Right lobe of liver (tissue), 6 donors: ENCODE data around the gene TTLL1. TPM values are rescaled to one million over a fixed set of nuclear protein-coding genes. Genes with fewer than 3 reads are reported as not detected.

ENCODE experiments used
- ATAC-seq, 4 donors: fragments of 200-7000 bp; cut with Tn5 transposase; one replicate each; pipeline ENCODE4 v1.9.1; 2020; ENCODE audit warnings: mild to moderate bottlenecking in 4 of 4, moderate library complexity in 4 of 4
- DNase-seq, 3 donors: peaks; one replicate each; pipeline ENCODE4 v3.0.0-alpha.2; 2020
- H3K27ac ChIP-seq, 3 donors: fragments of 200-600 bp; one replicate each; pipeline ENCODE4 v1.8.0; 2022
- H3K27me3 ChIP-seq, 2 donors: fragments of 200-600 bp; one replicate each; pipeline ENCODE4 v1.8.0; 2022
- H3K36me3 ChIP-seq, 4 donors: fragments of 200-600 bp; sonication (generic) in 1 of 4; one replicate each; pipeline versions ENCODE4 v1.5.1 to v1.8.0; 2017 to 2022; ENCODE audit warnings: control low read depth in 1 of 4
- H3K4me1 ChIP-seq, 4 donors: fragments of 200-600 bp; sonication (generic) in 1 of 4; one replicate each; pipeline versions ENCODE4 v1.5.1 to v1.8.0; 2017 to 2022; ENCODE audit warnings: control low read depth in 1 of 4
- H3K4me3 ChIP-seq, 3 donors: fragments of 200-600 bp; one replicate each; pipeline ENCODE4 v1.8.0; 2022
- H3K9me3 ChIP-seq, 4 donors: fragments of 200-600 bp; sonication (generic) in 1 of 4; one replicate each; pipeline versions ENCODE4 v1.5.1 to v1.8.0; 2017 to 2022; ENCODE audit warnings: control low read depth in 1 of 4
- CTCF ChIP-seq, 4 donors: fragments of 200-600 bp in 3 of 4; fragments of 450-650 bp in 1 of 4; IDR thresholded peaks; one replicate each; pipeline versions ENCODE4 v1.5.1 to v1.8.0; 2016 to 2022; ENCODE audit warnings: antibody characterized with exemption in 4 of 4, mild to moderate bottlenecking in 2 of 4
- POLR2A ChIP-seq: fragments of 450-650 bp; IDR thresholded peaks from one replicate; pipeline ENCODE4 v1.6.1; 2017; ENCODE audit warnings: antibody characterized with exemption, mild to moderate bottlenecking
- WGBS: methylation state at CpG from one replicate; pipeline ENCODE4 v1.1.6; 2018; ENCODE audit warnings: low coverage, low lambda C conversion rate; ENCODE audit not compliant: insufficient coverage; ENCODE audit errors: missing lambda C conversion rate; 5-methylcytosine and 5-hydroxymethylcytosine counted together
- intact Hi-C, 2 donors: fragments of 100-400 bp; cut with DNase I; formaldehyde crosslinking; loops; one replicate each; pipeline versions ENCODE4 v1.11.2 to v1.14.1; 2022
- total RNA-seq, 6 experiments: library from RNA; depleted of rRNA in 2 of 6; stranded (reverse); fragments of >200 nt in 2 of 6; fragmentation: NEBNext Ultra II Directional in 3 of 6; extraction: Animal tissue kit (Norgen Biotek cat#: 25700) in 3 of 6; gene quantifications; one replicate each; pipeline versions ENCODE4 v1.1.0 to v1.2.4, GENCODE V29; 2016 to 2023
- donor health status: DM: no; HTN: yes; CAD: no.
- donor health status: DM: no; HTN: no; CAD: no.
- donor health status: DM: no; HTN: no; CAD: no.
- donor health status: DM: no; HTN: yes; CAD: no.
- donor health status: DM: no; HTN: yes; CAD: no.

The TTLL1 gene
- total RNA-seq, 6 experiments from 2014 or later: 0.97 to 2.0 (median 1.3) TPM

DNA sequence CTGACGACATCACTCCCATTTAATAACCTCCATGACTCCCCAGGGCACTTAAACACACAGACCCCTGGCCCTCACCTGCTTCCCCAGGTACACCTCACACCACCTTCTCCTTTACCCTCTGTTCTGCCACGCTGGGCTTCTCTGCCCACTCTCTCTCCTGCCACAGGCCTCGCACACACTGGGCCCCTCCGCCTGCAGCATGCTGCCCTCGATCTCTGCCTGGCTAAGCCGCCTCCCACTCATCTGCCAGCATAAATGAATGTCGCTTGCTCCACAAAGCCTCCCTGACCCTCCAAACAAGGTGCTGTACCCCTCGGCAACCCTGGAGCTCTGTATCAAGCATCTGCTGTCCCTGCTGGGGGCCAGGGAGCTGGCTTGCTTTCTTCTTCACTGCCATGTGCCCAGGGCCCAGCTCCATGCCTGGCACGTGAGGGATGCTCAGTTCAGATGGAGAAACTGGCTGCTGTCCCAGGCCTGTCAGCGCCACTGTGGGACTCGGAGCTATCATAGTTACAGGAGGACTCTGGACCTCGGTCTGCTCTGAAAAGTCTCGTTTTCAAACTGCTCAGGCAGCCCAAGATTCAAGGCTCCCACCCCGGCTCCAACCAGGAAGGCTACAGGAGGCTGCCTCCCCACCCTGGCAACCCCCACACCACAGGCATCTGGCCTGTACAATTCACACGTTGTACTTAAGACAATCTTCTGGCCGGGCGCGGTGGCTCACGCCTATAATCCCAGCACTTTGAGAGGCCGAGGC lies 11.9 kb downstream of the TTLL1 start:
- no peak for TF ChIP-seq CTCF (IDR thresholded peaks at IDR 0.05)
- no peak for TF ChIP-seq POLR2A

GRCh38 chr22:43066844-43067385 lies 22.3 kb downstream of the TTLL1 start:
- no peak for DNase-seq
- H3K36me3 ChIP-seq: no peaks in the 10 kb centered on the region
- H3K4me1 ChIP-seq: no peaks in the 10 kb centered on the region
- H3K4me3 ChIP-seq: no peak overlapping the region
- intact Hi-C loops: loop anchor here in 1 of 2 donors (10.0 kb wide), 1 partner anchor 58 kb away; no protein-coding TSS in a partner anchor
- no peak for ATAC-seq
- H3K27ac ChIP-seq: no peak overlapping the region
- H3K27me3 ChIP-seq: no peaks in the 10 kb centered on the region
- H3K9me3 ChIP-seq: no peaks in the 10 kb centered on the region
- 95% methylated on average over 3 of the region's 11 CpGs for WGBS
- TF ChIP-seq CTCF (IDR thresholded peaks at IDR 0.05): no peak
- TF ChIP-seq POLR2A: no peak

More for the DNA sequence above, 11.9 kb downstream of the TTLL1 start:
- ATAC-seq (peak in 2 of 4 donors; percentile 27 to 54), DNase-seq (peak in 2 of 3 donors; percentile 54 to 58)
- H3K4me3 ChIP-seq: no peak overlapping the region
- no peaks in the 10 kb centered on the region for H3K9me3 ChIP-seq
- no peaks in the 10 kb centered on the region for H3K27me3 ChIP-seq
- intact Hi-C loops: no loop called here
- WGBS: 83% methylated on average over 7 of the region's 20 CpGs
- no peaks in the 10 kb centered on the region for H3K36me3 ChIP-seq
- H3K27ac ChIP-seq: no peak overlapping the region
- H3K4me1 ChIP-seq: no peaks in the 10 kb centered on the region

DNA sequence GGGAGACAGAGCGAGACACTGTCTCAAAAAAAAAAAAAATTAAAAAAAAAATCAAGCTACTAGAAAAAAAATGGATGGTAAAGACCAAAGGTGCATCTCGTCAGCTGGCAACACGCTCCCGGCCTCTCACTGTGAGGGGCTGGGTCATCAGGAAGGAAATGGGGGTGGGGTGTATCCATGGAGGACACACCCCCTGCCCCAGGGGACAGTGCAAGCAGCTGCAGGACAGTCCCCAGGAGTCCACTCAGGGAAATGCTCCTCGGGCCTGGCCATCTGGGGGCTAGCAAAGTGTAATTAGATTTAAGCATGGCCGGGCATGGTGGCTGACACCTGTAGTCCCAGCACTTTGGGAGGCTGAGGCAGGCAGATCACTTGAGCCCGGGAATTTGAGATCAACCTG lies 23.1 kb downstream of the TTLL1 start:
- Histone ChIP-seq H3K4me1 (no peaks in the 10 kb centered on the region), H3K27ac (no peak overlapping the region), H3K27me3 (no peaks in the 10 kb centered on the region), H3K4me3 (no peak overlapping the region), H3K9me3 (no peaks in the 10 kb centered on the region), H3K36me3 (no peaks in the 10 kb centered on the region)
- ATAC-seq (peak in 1 of 4 donors; percentile 19), DNase-seq (no peak)
- no peak for TF ChIP-seq POLR2A
- TF ChIP-seq CTCF (IDR thresholded peaks at IDR 0.05): no peak
- WGBS: 74% methylated on average over 4 of the region's 7 CpGs
- intact Hi-C loops: loop anchor here in 1 of 2 donors (10.0 kb wide), 1 partner anchor 59 kb away; no protein-coding TSS in a partner anchor

DNA sequence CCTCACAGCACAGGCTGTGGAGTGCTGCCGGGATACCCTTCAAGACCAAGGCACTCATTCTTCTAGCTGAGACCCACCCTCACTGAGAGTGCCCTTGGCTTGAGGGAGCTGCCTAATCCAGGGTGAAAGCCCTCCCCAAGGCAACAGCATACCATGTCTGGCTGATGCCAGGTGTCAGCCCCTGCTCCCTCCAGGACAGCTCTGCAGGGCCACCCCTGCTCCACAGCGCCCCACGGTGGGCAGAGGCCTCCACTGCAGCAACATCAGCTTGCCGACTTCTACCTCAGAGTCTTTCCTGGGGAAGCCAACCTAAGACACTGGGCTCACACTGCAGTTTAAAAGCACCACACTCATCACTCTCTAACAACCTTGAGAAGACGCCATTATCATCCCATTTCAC lies 29.0 kb downstream of the TTLL1 start:
- DNase-seq (no peak), ATAC-seq (peak; percentile 37 to 55 (median 46))
- no peaks in the 10 kb centered on the region for H3K4me1 ChIP-seq
- peak; percentile 26 to 50 (median 36) for TF ChIP-seq CTCF (IDR thresholded peaks at IDR 0.05)
- TF ChIP-seq POLR2A: no peak
- H3K9me3 ChIP-seq: no peaks in the 10 kb centered on the region
- 72% methylated on average over 3 of the region's 5 CpGs for WGBS
- H3K4me3 ChIP-seq: no peak overlapping the region
- H3K27ac ChIP-seq: no peak overlapping the region
- no peaks in the 10 kb centered on the region for H3K27me3 ChIP-seq
- intact Hi-C loops: loop anchor here in 1 of 2 donors (10.0 kb wide), 1 partner anchor 65 kb away; no protein-coding TSS in a partner anchor
- no peaks in the 10 kb centered on the region for H3K36me3 ChIP-seq
